Astrocyte (in vitro differentiated cells and primary cell): ENCODE measurements around the gene PEX10.

Experiments
- EZH2 ChIP-seq: IDR thresholded peaks from 2 replicates; pipeline ENCODE4 v1.6.1; 2012; ENCODE audit warnings: mild to moderate bottlenecking, low read length, inconsistent platforms; ENCODE audit not compliant: insufficient read depth
- TF ChIP-seq, protein P1 (sequence below): IDR thresholded peaks from 2 replicates; pipeline ENCODE4 v1.5.1; 2011; ENCODE audit warnings: low read depth, mild to moderate bottlenecking, inconsistent platforms, low read length, moderate library complexity; ENCODE audit not compliant: insufficient read depth

DNA sequence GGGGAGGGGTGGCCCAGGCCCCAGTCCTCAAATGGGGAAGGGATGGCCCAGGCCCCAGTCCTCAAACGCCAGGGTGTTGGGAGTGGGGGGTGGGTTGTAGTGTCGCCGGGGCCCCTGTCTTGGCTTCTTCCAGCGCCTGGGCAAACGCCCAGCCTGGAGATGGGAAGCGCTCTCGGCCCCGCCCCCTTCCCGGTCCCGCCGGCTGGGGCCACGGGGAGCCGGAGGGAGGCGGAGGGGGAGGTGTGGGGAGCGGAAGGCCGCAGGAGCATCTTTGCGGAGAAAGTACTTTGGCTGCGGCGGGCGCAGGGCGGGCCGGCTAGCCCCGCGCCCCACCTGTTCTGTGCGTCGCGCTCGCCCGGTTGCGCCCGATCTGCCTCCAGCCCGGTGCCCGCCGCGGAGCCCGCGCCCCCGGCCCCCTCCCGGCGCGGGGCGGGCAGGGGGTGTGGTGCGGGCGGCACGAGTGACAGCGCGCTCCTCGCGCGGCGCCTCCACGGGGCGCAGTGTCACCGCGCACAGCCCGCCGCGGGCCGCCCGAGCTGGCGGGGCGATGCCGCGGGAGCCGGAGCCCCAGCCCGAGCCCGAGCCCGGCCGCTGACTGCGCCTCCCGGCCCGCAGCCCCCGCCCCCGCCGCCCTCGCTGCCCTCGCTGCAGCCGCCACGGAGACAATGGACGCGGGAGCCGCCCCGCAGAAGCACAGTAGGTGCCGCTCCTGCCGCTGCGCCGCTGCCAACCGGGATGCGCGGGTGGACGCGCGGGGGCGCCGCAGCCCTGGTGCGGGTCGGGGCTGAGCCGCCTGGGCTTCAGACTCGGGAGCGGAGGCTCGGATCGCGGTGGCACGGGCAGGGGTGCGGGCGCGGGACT, 31.1 kb upstream of the PEX10 start:
- TF ChIP-seq, protein P1, sequence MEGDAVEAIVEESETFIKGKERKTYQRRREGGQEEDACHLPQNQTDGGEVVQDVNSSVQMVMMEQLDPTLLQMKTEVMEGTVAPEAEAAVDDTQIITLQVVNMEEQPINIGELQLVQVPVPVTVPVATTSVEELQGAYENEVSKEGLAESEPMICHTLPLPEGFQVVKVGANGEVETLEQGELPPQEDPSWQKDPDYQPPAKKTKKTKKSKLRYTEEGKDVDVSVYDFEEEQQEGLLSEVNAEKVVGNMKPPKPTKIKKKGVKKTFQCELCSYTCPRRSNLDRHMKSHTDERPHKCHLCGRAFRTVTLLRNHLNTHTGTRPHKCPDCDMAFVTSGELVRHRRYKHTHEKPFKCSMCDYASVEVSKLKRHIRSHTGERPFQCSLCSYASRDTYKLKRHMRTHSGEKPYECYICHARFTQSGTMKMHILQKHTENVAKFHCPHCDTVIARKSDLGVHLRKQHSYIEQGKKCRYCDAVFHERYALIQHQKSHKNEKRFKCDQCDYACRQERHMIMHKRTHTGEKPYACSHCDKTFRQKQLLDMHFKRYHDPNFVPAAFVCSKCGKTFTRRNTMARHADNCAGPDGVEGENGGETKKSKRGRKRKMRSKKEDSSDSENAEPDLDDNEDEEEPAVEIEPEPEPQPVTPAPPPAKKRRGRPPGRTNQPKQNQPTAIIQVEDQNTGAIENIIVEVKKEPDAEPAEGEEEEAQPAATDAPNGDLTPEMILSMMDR, result no peak
- peak; percentile 30 for TF ChIP-seq EZH2
